CD14-positive monocyte (primary cell): ENCODE results near the gene ZDHHC11. TPM values are rescaled to one million over a fixed set of nuclear protein-coding genes. Genes with fewer than 3 reads are reported as not detected.
"Not testable (repeated sequence)": the region's sequence is repeated elsewhere in the genome, so short reads cannot be mapped to it uniquely, and the experiment has no call there.

Source experiments
- DNase-seq, 3 donors: peaks; one replicate each; pipeline ENCODE4 v3.0.0-alpha.2; 2011 to 2022
- H2AFZ ChIP-seq: 2 replicates; pipeline ENCODE4 v1.6.0; 2012; ENCODE audit warnings: mild to moderate bottlenecking, low read depth, low read length, inconsistent platforms; ENCODE audit not compliant: insufficient read depth, poor library complexity, severe bottlenecking
- H3K27ac ChIP-seq, 2 donors: 1 replicate in 1 of 2; 2 replicates in 1 of 2; pipeline ENCODE4 v1.5.1; 2012 to 2013; ENCODE audit warnings: low read length in 2 of 2, control low read depth in 1 of 2, inconsistent platforms in 1 of 2, low read depth in 1 of 2, mild to moderate bottlenecking in 1 of 2
- H3K27me3 ChIP-seq, 2 donors: one replicate each; pipeline versions ENCODE4 v1.6.0 to v1.6.1; 2011 to 2013; ENCODE audit warnings: low read length in 2 of 2; ENCODE audit not compliant: control insufficient read depth in 2 of 2, insufficient read depth in 2 of 2
- H3K36me3 ChIP-seq, 2 donors: replicated peaks in 1 of 2; 1 replicate in 1 of 2; 2 replicates in 1 of 2; pipeline versions ENCODE4 v1.5.1 to v1.6.1; 2012 to 2013; ENCODE audit warnings: low read length in 2 of 2, control low read depth in 1 of 2, inconsistent platforms in 1 of 2, mild to moderate bottlenecking in 1 of 2; ENCODE audit not compliant: insufficient read depth in 2 of 2, control insufficient read depth in 1 of 2
- H3K4me1 ChIP-seq, 2 donors: 1 replicate in 1 of 2; 2 replicates in 1 of 2; pipeline versions ENCODE4 v1.5.1 to v1.6.1; 2012 to 2013; ENCODE audit warnings: low read length in 2 of 2, control low read depth in 1 of 2, inconsistent platforms in 1 of 2, mild to moderate bottlenecking in 1 of 2, moderate library complexity in 1 of 2; ENCODE audit not compliant: insufficient read depth in 2 of 2, control insufficient read depth in 1 of 2
- H3K4me2 ChIP-seq: replicated peaks from 2 replicates; pipeline ENCODE3; 2012; ENCODE audit warnings: low read length, moderate library complexity, mild to moderate bottlenecking; ENCODE audit not compliant: poor library complexity, severe bottlenecking; ENCODE audit errors: extremely low read depth
- H3K4me3 ChIP-seq, 3 experiments: fragments of 200-600 bp in 1 of 3; sonication (generic) in 1 of 3; replicated peaks in 1 of 3; 1 replicate in 2 of 3; 2 replicates in 1 of 3; pipeline ENCODE4 v1.5.1; 2011 to 2013; ENCODE audit warnings: low read length in 3 of 3, mild to moderate bottlenecking in 3 of 3, control low read depth in 2 of 3, low read depth in 2 of 3, inconsistent platforms in 1 of 3, moderate library complexity in 1 of 3
- H3K79me2 ChIP-seq: 2 replicates; pipeline ENCODE4 v1.6.0; 2012; ENCODE audit warnings: mild to moderate bottlenecking, control low read depth, inconsistent platforms, low read length, moderate library complexity; ENCODE audit not compliant: insufficient read depth
- H3K9ac ChIP-seq: 2 replicates; pipeline ENCODE4 v1.6.0; 2017; ENCODE audit warnings: low read length, mild to moderate bottlenecking; ENCODE audit not compliant: insufficient read depth, poor library complexity, severe bottlenecking
- H3K9me3 ChIP-seq, 2 donors: replicated peaks in 1 of 2; 1 replicate in 1 of 2; 2 replicates in 1 of 2; pipeline versions ENCODE4 v1.5.1 to v1.6.1; 2012 to 2013; ENCODE audit warnings: low read length in 2 of 2, control low read depth in 1 of 2; ENCODE audit not compliant: control insufficient read depth in 1 of 2, insufficient read depth in 1 of 2
- H4K20me1 ChIP-seq: 2 replicates; pipeline ENCODE4 v1.6.0; 2012; ENCODE audit warnings: mild to moderate bottlenecking, low read length, control low read depth, moderate library complexity; ENCODE audit not compliant: insufficient read depth
- H3K27ac Mint-ChIP-seq, 7 donors: one replicate each; pipeline ENCODE4 v1.8.0; 2020; ENCODE audit warnings: mild to moderate bottlenecking in 7 of 7, mixed read lengths in 7 of 7, moderate library complexity in 6 of 7, inconsistent platforms in 2 of 7
- H3K27me3 Mint-ChIP-seq, 3 donors: one replicate each; pipeline ENCODE4 v1.8.0; 2021 to 2022; ENCODE audit warnings: low read depth in 3 of 3, mild to moderate bottlenecking in 3 of 3, mixed read lengths in 3 of 3, moderate library complexity in 3 of 3, inconsistent platforms in 1 of 3
- H3K36me3 Mint-ChIP-seq, 2 donors: one replicate each; pipeline ENCODE4 v1.8.0; 2020; ENCODE audit warnings: mixed read lengths in 2 of 2, inconsistent platforms in 1 of 2, mild to moderate bottlenecking in 1 of 2
- H3K4me1 Mint-ChIP-seq: one replicate; pipeline ENCODE4 v1.8.0; 2020; ENCODE audit warnings: mild to moderate bottlenecking, mixed read lengths
- H3K4me3 Mint-ChIP-seq, 2 donors: one replicate each; pipeline ENCODE4 v1.8.0; 2020; ENCODE audit warnings: mild to moderate bottlenecking in 2 of 2, mixed read lengths in 2 of 2, moderate library complexity in 1 of 2
- H3K9me3 Mint-ChIP-seq, 7 donors: one replicate each; pipeline ENCODE4 v1.8.0; 2020 to 2022; ENCODE audit warnings: mixed read lengths in 7 of 7, mild to moderate bottlenecking in 6 of 7, moderate library complexity in 6 of 7, inconsistent platforms in 2 of 7
- WGBS: methylation state at CpG from one replicate; pipeline ENCODE4 v1.1.5; 2013; ENCODE audit warnings: missing lambda C conversion rate; ENCODE audit not compliant: insufficient coverage; 5-methylcytosine and 5-hydroxymethylcytosine counted together
- intact Hi-C, 2 donors: fragments of 100-400 bp; cut with micrococcal nuclease; formaldehyde crosslinking; loops; one replicate each; pipeline versions ENCODE4 v1.15.0 to v1.15.1; 2023
- polyA plus RNA-seq, 3 donors: library from polyadenylated mRNA; depleted of rRNA in 1 of 3; unstranded in 2 of 3; stranded (reverse) in 1 of 3; fragments of 300-500 nt in 2 of 3; fragments of >200 nt in 1 of 3; fragmentation: Illumina TruSeq in 2 of 3; gene quantifications; 1 replicate in 2 of 3; 2 replicates in 1 of 3; pipeline ENCODE4 v1.2.3, GENCODE V29; 2012 to 2021
- TF ChIP-seq, protein P1 (sequence below): fragments of 200-600 bp; IDR thresholded peaks from one replicate; pipeline ENCODE4 v1.8.0; 2022; ENCODE audit warnings: antibody characterized with exemption, mild to moderate bottlenecking

Gene ZDHHC11
- polyA plus RNA-seq, 3 donors = 1.8 TPM; not detected in 2

DNA sequence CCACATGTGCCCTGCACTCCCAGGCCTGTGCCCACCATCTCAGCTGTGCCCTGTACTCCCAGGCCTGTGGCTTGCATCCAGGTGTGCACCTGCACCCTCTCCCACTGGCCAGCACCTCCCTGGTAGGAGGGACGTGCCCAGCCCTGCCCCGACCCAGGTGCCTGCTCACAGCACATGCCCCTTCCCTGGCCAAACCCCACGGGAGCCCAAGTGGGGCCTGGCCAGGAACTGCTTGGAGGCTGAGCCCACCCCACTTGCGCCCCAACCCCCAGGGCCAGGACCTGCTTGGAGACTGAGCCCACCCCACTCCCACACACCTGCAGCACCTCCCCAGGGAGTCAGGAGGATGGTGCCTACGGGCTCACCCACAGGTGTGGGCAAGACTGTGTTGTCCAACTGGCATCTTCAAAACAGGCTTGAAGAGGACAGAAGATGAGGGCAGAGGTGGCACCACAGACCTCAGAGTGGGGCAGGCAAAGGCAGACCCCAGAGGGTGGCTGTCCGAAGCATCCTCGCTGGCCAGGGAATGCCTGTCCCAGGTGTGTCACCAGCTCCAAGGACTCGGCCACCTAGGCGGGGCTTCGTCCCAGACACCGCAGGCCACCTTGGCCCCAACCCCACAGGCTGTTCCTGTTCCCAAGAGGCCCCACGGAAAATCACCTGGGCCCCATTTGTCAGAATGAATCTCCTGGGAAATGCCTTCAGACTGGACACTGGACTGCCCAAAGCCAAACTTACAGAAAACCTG lies 77.1 kb downstream of the ZDHHC11 start:
- Mint-ChIP-seq H3K9me3 (peaks cover 0 to 3% (median 0%) of the 10 kb centered on the region in 7 donors), H3K4me1 (no peaks in the 10 kb centered on the region)
- no peak for DNase-seq

DNA sequence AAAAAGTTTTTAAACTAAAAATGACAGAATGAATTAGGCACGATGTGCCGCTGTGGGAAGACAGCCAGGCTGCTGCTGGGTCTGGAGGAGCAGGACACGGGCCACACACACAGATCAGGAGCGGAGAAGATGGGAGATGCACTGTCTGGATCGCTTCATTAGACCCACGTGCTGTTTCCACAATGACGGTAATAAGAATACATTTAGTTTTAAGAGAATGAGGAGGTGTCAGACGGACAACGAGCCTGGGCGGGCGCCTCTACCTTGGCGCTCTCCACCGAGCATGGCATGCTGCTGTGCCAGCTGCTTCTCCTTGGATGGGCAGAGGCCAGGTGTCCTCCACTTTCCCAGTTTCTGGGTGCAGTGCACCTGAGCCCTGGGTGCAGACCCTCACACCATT lies 77.9 kb downstream of the ZDHHC11 start:
- H3K4me3 ChIP-seq, H3K9me3 Mint-ChIP-seq, H3K4me2 ChIP-seq, H3K4me1 ChIP-seq, H3K27me3 Mint-ChIP-seq, H3K36me3 Mint-ChIP-seq, H3K9ac ChIP-seq, H2AFZ ChIP-seq, H3K4me1 Mint-ChIP-seq, DNase-seq, H3K36me3 ChIP-seq, H3K4me3 Mint-ChIP-seq, H3K27ac ChIP-seq, H4K20me1 ChIP-seq, H3K9me3 ChIP-seq, H3K79me2 ChIP-seq, intact Hi-C loops, H3K27me3 ChIP-seq: not testable (repeated sequence)
- 93% methylated on average over 9 of the region's 13 CpGs for WGBS
- peak overlapping the region in 1 of 7 donors; percentile 33 for H3K27ac Mint-ChIP-seq

More for the DNA sequence above, 77.1 kb downstream of the ZDHHC11 start:
- intact Hi-C loops = no loop called here
- H3K4me1 ChIP-seq = no peaks in the 10 kb centered on the region
- H3K4me2 ChIP-seq = no peak overlapping the region
- H3K27ac ChIP-seq = no peak overlapping the region
- no peaks in the 10 kb centered on the region for H3K9me3 ChIP-seq
- 85% methylated on average over 4 of the region's 12 CpGs for WGBS
- TF ChIP-seq, protein P1, sequence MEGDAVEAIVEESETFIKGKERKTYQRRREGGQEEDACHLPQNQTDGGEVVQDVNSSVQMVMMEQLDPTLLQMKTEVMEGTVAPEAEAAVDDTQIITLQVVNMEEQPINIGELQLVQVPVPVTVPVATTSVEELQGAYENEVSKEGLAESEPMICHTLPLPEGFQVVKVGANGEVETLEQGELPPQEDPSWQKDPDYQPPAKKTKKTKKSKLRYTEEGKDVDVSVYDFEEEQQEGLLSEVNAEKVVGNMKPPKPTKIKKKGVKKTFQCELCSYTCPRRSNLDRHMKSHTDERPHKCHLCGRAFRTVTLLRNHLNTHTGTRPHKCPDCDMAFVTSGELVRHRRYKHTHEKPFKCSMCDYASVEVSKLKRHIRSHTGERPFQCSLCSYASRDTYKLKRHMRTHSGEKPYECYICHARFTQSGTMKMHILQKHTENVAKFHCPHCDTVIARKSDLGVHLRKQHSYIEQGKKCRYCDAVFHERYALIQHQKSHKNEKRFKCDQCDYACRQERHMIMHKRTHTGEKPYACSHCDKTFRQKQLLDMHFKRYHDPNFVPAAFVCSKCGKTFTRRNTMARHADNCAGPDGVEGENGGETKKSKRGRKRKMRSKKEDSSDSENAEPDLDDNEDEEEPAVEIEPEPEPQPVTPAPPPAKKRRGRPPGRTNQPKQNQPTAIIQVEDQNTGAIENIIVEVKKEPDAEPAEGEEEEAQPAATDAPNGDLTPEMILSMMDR = no peak
- no peaks in the 10 kb centered on the region for H3K36me3 ChIP-seq
- no peaks in the 10 kb centered on the region for H4K20me1 ChIP-seq
- no peaks in the 10 kb centered on the region for H3K79me2 ChIP-seq
- H3K27ac Mint-ChIP-seq = peak overlapping the region in 1 of 7 donors; percentile 33
- H3K27me3 Mint-ChIP-seq = peaks cover 0 to 5% (median 2%) of the 10 kb centered on the region in 3 donors
- no peak overlapping the region for H2AFZ ChIP-seq
- no peaks in the 10 kb centered on the region for H3K27me3 ChIP-seq
- H3K4me3 Mint-ChIP-seq = no peak overlapping the region
- H3K36me3 Mint-ChIP-seq = no peaks in the 10 kb centered on the region
- no peak overlapping the region for H3K9ac ChIP-seq
- no peak overlapping the region for H3K4me3 ChIP-seq

DNA sequence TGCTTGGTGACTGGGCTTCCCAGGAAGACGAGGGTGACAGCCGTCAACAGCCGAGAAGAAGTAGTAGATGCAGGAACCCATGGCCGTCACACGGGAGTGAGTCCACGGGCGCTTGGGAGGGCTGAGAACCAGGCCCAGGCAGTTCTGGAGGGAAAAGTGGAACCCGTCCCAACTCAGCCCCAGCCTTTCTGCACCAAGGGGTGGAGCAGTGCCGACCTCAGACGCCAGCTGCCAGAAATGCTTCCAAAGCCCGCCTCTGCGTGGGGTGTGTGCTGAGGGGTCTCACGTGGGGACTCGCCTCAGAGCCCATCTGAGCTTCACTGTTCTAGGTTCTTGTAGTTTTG lies 78.3 kb downstream of the ZDHHC11 start:
- H3K27me3 Mint-ChIP-seq, H3K36me3 ChIP-seq, H2AFZ ChIP-seq, H3K27me3 ChIP-seq, H3K79me2 ChIP-seq, H3K36me3 Mint-ChIP-seq, H3K9me3 ChIP-seq, H3K4me2 ChIP-seq, H3K9ac ChIP-seq, H3K27ac ChIP-seq, H3K9me3 Mint-ChIP-seq, H3K4me1 Mint-ChIP-seq, H3K4me3 Mint-ChIP-seq, DNase-seq, H3K4me1 ChIP-seq, H3K27ac Mint-ChIP-seq, intact Hi-C loops, H3K4me3 ChIP-seq, H4K20me1 ChIP-seq: not testable (repeated sequence)
- WGBS = no CpG with 5 or more reads among the region's 14 CpGs

DNA sequence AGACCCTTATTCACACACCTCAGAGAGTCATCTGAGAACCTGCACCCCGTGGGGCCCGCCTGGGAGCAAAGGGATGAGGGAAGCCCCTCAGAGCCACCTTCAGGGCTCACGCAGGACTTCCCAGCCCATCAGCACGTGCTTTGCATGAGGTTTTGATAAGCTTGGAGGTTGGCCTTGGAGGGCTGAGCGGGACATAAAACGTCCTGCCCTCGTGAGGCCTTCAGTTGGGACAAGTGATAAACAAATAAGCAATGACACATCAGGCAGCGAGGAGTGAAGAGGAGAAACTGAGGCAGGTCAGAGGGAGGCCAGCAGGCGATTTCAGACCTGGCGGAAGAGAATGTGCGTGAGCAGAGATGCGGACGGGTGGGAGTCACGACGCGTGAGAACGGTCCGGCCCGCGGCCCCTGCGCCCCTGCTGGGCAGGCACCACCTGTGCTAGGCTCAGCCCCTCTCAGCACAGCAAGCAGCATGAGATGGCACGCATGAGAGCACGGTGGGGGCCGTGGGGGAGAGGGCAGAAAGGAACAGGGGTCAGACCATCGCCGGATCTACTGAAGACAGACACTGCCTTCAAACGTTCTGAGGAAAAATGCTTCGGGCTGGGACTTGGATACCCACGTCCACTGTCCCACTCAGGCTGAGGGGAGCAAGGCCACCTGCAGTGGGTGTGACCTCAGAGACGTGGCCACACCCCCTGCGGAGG lies 78.8 kb downstream of the ZDHHC11 start:
- H4K20me1 ChIP-seq, H3K4me1 ChIP-seq, H3K4me1 Mint-ChIP-seq, H3K36me3 ChIP-seq, H3K9me3 ChIP-seq, H3K27me3 ChIP-seq, H3K9me3 Mint-ChIP-seq, H3K27ac Mint-ChIP-seq, H3K79me2 ChIP-seq, H3K36me3 Mint-ChIP-seq, H3K9ac ChIP-seq, H3K4me3 Mint-ChIP-seq, H3K27ac ChIP-seq, H3K4me3 ChIP-seq, H2AFZ ChIP-seq, H3K4me2 ChIP-seq, H3K27me3 Mint-ChIP-seq, intact Hi-C loops, DNase-seq: not testable (repeated sequence)
- 100% methylated on average over 2 of the region's 31 CpGs for WGBS
